GM12891 (cell line): Measurements from ENCODE around the gene WNT8B.

ENCODE experiments used
- DNase-seq: peaks from one replicate; pipeline ENCODE4 v3.0.0; 2011; ENCODE audit warnings: low spot score; ENCODE audit not compliant: insufficient read length
- FAIRE-seq: peaks from 2 replicates; lab custom pipeline; 2011; peaks lifted over from hg19 to GRCh38; lab: Jason Lieb, UNC
- PAX5 ChIP-seq: IDR thresholded peaks from 2 replicates; pipeline ENCODE4 v1.6.1; 2011; ENCODE audit warnings: low read length, moderate library complexity, mild to moderate bottlenecking; ENCODE audit not compliant: insufficient read depth, severe bottlenecking
- POLR2A ChIP-seq: IDR thresholded peaks from 2 replicates; pipeline ENCODE4 v1.6.1; 2011; ENCODE audit warnings: low read depth, low read length, control low read depth
- POLR2AphosphoS5 ChIP-seq: IDR thresholded peaks from 2 replicates; pipeline ENCODE4 v1.6.1; 2011; ENCODE audit warnings: low read depth, low read length, control low read depth
- POU2F2 ChIP-seq: IDR thresholded peaks from 2 replicates; pipeline ENCODE4 v1.6.1; 2011; ENCODE audit warnings: low read depth, mild to moderate bottlenecking, control low read depth, low read length, moderate library complexity
- SPI1 ChIP-seq: IDR thresholded peaks from 2 replicates; pipeline ENCODE4 v1.6.1; 2011; ENCODE audit warnings: low read depth, low read length, control low read depth
- TAF1 ChIP-seq: IDR thresholded peaks from 2 replicates; pipeline ENCODE4 v1.6.1; 2011; ENCODE audit warnings: low read depth, low read length, control low read depth

The WNT8B gene

DNA sequence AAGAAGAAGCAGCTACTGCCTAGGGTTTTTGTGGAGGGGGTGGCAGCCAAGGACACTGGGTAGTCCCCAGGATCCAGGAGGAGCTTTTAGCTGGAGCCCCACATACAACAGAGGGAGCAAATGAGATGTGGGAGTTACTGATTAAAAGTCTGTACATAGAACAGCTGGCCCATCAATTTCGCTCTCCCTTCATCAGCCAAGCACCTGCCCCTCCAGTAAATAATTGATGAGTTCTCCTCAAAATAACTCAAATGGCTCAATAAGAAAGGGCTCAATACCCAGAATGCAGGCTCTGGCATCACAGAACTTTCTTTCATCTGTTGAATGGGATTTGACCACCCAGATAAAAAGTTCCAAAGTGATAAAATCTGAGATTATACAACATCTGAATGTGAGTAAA lies 15.1 kb upstream of the WNT8B start:
- TF ChIP-seq POU2F2: no peak
- TF ChIP-seq SPI1: no peak
- no peak for TF ChIP-seq POLR2A
- no peak for TF ChIP-seq POLR2AphosphoS5
- no peak for TF ChIP-seq PAX5
- DNase-seq: no peak
- FAIRE-seq: no peak

DNA sequence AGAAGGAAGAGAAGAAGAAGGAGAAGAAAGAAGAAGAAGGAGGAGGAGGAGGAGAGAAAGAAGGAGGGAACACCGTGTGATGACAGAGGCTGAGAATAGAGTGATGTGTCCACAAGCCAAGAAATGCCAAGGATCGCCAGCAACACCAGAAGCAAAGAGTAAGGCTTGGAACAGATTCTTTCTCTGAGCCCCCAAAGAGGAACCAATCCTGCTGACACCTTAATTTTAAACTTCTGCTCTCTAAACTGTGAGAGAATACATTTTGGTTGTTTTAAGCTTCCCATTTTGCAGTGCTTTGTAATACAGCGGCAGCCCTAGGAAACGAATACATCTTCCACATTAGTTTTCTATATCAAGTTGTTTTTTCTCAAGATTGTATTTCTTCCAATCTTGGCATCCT lies 13.9 kb upstream of the WNT8B start:
- DNase-seq (no peak), FAIRE-seq (no peak)
- TF ChIP-seq POLR2A (no peak), POLR2AphosphoS5 (no peak), SPI1 (no peak), PAX5 (no peak), POU2F2 (no peak), TAF1 (no peak)

GRCh38 chr10:100468322-100468721 lies 5.5 kb downstream of the WNT8B start:
- TF ChIP-seq TAF1 (no peak), PAX5 (no peak), POLR2A (no peak), POU2F2 (no peak), POLR2AphosphoS5 (no peak), SPI1 (no peak)
- DNase-seq: no peak
- no peak for FAIRE-seq

DNA sequence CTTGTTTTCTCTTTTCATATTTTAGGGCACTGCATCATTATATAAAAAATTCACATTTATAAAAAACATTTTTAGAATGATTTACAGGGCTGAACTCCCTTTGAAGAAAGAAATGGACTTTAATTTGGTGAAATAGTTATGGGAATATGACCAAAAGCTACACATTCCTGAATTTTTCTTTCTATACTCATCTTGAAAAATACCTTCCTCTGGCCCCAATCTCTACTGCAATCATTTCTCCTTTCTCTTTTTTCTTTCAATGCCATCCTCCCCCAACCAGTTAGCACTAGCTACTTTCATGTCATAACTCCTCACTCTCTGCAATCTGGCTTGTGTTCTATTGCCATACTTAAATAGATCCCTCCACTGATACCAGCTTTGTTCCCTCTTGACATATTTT lies 6.2 kb downstream of the WNT8B start:
- FAIRE-seq (no peak), DNase-seq (no peak)
- no peak for TF ChIP-seq SPI1
- TF ChIP-seq TAF1: no peak
- TF ChIP-seq PAX5: no peak
- TF ChIP-seq POLR2A: no peak
- TF ChIP-seq POLR2AphosphoS5: no peak
- no peak for TF ChIP-seq POU2F2

- TF ChIP-seq POLR2A (no peak), POU2F2 (no peak), SPI1 (no peak), POLR2AphosphoS5 (no peak), TAF1 (no peak), PAX5 (no peak)
- no peak for FAIRE-seq
- no peak for DNase-seq
These were observed 6.9 kb downstream of the WNT8B start for GRCh38 chr10:100469756-100470155.

DNA sequence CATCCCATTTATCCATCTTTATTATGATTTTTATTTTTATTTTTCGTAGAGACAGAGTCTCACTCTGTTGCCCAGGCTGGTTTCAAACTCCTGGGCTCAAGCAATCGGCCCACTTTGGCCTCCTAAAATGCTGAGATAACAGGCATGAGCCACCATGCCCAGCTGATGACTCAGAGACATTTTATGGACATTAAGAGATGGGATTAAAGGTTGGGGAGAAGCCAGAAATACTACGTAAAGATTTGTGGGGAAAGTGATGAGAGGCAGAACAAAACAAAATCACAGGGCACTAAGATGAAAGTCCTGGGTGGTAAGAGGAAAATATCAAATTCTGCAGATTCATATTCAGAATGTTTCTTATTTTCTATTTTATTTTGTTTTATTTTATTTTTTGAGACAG lies 7.6 kb downstream of the WNT8B start:
- TF ChIP-seq SPI1 (no peak), PAX5 (no peak), POLR2AphosphoS5 (no peak), TAF1 (no peak)
- no peak for DNase-seq
- no peak for FAIRE-seq

GRCh38 chr10:100477970-100478369 lies 15.2 kb downstream of the WNT8B start:
- FAIRE-seq (no peak), DNase-seq (no peak)
- no peak for TF ChIP-seq POU2F2
- no peak for TF ChIP-seq TAF1
- TF ChIP-seq PAX5: no peak
- TF ChIP-seq POLR2AphosphoS5: no peak
- no peak for TF ChIP-seq SPI1
- TF ChIP-seq POLR2A: no peak

DNA sequence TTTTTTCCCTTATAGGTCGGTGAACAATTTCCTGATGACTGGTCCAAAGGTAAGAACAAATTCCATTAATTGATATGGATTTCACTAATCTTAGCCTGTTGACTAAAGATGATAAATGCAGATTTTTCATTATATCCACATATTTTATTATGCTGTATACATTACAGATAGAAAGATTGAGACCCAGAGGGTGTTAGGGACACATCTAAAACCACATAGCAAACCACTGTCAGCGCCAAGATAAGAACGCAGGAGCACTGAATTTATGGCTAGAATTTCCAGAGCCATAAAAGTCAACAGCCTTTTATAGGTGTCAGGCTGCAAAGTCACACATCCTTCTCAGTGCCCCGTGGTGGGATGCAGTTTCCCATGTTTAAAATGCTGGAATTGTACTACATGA lies 16.2 kb downstream of the WNT8B start:
- no peak for FAIRE-seq

GRCh38 chr10:100480002-100480401 lies 17.2 kb downstream of the WNT8B start:
- no peak for TF ChIP-seq POU2F2
- no peak for TF ChIP-seq SPI1
- TF ChIP-seq POLR2AphosphoS5: no peak
- TF ChIP-seq PAX5: no peak
- no peak for TF ChIP-seq POLR2A
- no peak for TF ChIP-seq TAF1
- DNase-seq: no peak
- FAIRE-seq: no peak

More for the DNA sequence above, 16.2 kb downstream of the WNT8B start:
- no peak for DNase-seq
- TF ChIP-seq POU2F2 (no peak), POLR2A (no peak), SPI1 (no peak), POLR2AphosphoS5 (no peak), TAF1 (no peak), PAX5 (no peak)

DNA sequence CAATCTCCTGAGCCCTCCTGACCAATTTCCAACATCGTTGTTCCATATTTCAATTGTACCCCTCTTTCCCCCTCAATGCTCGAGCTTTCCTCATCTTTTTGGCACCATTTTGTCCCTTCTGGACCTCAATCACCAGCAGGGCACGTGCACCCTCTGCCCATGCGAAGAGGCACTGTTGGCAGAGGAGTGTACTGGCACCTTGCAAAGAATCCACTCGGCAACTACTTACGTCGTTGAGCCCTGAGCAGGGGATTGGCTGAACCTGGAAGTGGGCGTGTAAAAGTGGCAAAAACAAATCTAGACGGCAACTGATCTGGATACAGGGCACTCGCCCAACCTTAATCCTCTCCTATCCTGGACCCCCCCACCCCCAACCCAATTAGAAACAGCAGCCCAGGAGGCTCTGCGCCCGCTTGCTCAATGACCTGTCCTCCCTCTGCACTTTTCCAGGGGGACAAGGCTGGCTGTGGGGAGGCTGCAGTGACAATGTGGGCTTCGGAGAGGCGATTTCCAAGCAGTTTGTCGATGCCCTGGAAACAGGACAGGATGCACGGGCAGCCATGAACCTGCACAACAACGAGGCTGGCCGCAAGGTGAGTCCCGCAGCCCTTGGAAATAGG lies 18.8 kb downstream of the WNT8B start:
- TF ChIP-seq POLR2AphosphoS5 (no peak), SPI1 (no peak), POU2F2 (no peak), PAX5 (no peak), TAF1 (no peak), POLR2A (no peak)
- DNase-seq (peak; percentile 68), FAIRE-seq (peak; percentile 99)

GRCh38 chr10:100482181-100482833 lies 19.5 kb downstream of the WNT8B start:
- DNase-seq (peak; percentile 57), FAIRE-seq (no peak)
- TF ChIP-seq POU2F2 (no peak), TAF1 (no peak), PAX5 (no peak), POLR2AphosphoS5 (no peak), POLR2A (no peak), SPI1 (no peak)
